ENCODE results near the gene F5. TPM values are rescaled to one million over a fixed set of nuclear protein-coding genes. Genes with fewer than 3 reads are reported as not detected.

The F5 gene
- total RNA-seq, 2 experiments from 2014 or later, result 58.6 to 59.1 TPM

GRCh38 chr1:169610858-169611257 lies 24.6 kb upstream of the F5 start:
- H3K4me1 Mint-ChIP-seq (ENCODE audit: low read depth), result peaks cover 25% of the 10 kb centered on the region
- H3K27me3 Mint-ChIP-seq (ENCODE audit: low read depth), result no peaks in the 10 kb centered on the region
- no peaks in the 10 kb centered on the region for H3K36me3 Mint-ChIP-seq (ENCODE audit: low read depth)
- no peak for DNase-seq
- CTCF ChIA-PET, result interaction anchor here (0.8 to 7.4 kb wide), 7 partner anchors 9 to 102 kb away, joined by 3 to 68 read pairs (median 3); partner anchors contain the start of gene F5
- intact Hi-C loops (cut with micrococcal nuclease), result no loop called here
- no peaks in the 10 kb centered on the region for H3K9me3 Mint-ChIP-seq
- H3K27ac Mint-ChIP-seq, result no peak overlapping the region
- no peak overlapping the region for H3K4me3 Mint-ChIP-seq

DNA sequence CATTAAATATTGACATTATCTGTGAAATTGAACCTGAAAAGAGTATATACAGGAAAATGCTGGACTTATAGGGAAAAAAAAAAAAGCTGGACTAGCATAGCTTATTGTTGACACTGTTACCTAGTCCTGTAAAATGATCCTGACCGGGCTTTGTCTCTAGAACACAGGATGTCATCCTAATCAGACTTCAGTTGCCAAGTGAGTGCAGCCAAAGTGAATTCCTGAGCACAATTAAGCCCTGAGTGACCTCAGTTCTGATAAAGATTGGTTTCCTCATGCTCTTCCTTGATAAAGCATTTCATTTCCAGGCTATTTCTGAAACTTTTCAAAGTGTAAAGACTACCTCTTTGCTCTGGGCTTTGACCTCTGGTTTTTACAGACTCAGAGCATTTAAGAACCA lies 23.8 kb upstream of the F5 start:
- DNase-seq, result no peak
- H3K27ac Mint-ChIP-seq, result no peak overlapping the region
- CTCF ChIA-PET, result interaction anchor here (0.6 to 1.6 kb wide), 5 partner anchors 9 to 232 kb away, joined by 3 to 8 read pairs (median 3); no protein-coding TSS in a partner anchor
- H3K27me3 Mint-ChIP-seq (ENCODE audit: low read depth), result no peaks in the 10 kb centered on the region
- no peaks in the 10 kb centered on the region for H3K36me3 Mint-ChIP-seq (ENCODE audit: low read depth)
- intact Hi-C loops (cut with micrococcal nuclease), result no loop called here
- H3K4me3 Mint-ChIP-seq, result no peak overlapping the region
- H3K9me3 Mint-ChIP-seq, result no peaks in the 10 kb centered on the region
- peaks cover 27% of the 10 kb centered on the region for H3K4me1 Mint-ChIP-seq (ENCODE audit: low read depth)

DNA sequence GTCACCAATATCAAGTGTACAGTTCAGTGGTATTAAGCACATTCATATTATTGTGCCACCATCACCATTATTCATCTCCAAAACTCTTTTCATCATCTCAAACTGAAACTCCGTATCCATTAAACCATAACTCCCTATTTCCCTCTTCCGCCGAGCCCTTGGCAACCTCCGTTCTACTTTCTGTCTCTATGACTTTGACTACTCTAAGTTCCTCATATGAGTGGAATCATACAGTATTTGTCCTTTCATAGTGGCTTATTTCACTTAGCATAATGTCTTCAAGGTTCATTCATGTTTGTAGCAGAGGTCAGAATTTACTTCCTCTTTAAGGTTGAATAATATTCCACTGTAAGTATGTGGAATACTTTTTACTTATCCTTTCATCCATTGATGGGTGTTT lies 21.9 kb upstream of the F5 start:
- Mint-ChIP-seq H3K4me1 (ENCODE audit: low read depth) (peaks cover 41% of the 10 kb centered on the region), H3K9me3 (no peaks in the 10 kb centered on the region), H3K4me3 (no peak overlapping the region), H3K27me3 (ENCODE audit: low read depth) (no peaks in the 10 kb centered on the region), H3K27ac (no peak overlapping the region), H3K36me3 (ENCODE audit: low read depth) (no peaks in the 10 kb centered on the region)
- no peak for DNase-seq
- intact Hi-C loops (cut with micrococcal nuclease), result no loop called here
- CTCF ChIA-PET, result no interaction called here

DNA sequence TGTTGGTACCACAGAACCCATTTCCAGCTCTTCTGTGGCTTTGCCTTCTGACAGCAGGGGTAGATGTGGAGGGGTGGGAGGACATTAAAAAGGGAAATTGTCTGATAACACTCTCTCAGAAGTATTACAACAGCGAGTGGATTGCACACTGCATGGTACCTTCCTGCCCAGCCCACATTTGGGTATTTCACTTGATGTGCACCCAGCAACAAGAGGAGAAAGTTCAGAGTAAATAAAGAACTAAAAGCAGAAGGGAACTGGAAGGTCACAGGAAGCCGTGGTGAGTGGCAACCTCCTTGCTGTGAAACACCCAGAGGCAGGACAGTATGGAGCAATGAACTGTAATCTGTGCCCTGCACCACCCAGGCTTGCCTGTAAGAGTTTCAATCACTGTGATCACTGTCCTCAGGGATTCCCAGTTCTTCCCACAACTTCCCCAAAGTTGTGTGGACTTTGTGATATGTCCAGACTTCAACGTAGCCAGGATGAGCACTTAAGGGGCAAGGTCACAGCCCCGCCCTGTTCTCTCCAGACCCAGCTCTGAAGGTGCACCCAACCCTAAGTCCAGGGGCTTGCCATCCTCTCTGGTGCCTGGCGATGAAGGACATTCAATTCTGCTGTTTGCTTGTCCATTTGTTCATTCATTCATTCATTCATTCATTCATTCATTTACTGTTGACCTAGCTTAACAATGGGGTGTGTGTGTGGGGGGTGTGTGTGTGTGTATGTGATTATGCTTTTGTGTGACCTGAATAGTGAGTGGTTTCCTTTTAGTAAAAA lies 18.7 kb upstream of the F5 start:
- Mint-ChIP-seq H3K4me1 (ENCODE audit: low read depth) (peaks cover 62% of the 10 kb centered on the region), H3K9me3 (peaks cover 4% of the 10 kb centered on the region), H3K36me3 (ENCODE audit: low read depth) (peaks cover 4% of the 10 kb centered on the region), H3K27me3 (ENCODE audit: low read depth) (no peaks in the 10 kb centered on the region), H3K27ac (peak overlapping the region; percentile 75), H3K4me3 (peak overlapping the region; percentile 5)
- CTCF ChIA-PET, result interaction anchor here (1.0 to 5.5 kb wide), 4 partner anchors 71 to 104 kb away, joined by 4 to 262 read pairs (median 49); partner anchors contain the start of gene SELL
- intact Hi-C loops (cut with micrococcal nuclease), result loop anchor here (1.0 kb wide), 1 partner anchor 18 kb away; no protein-coding TSS in a partner anchor
- peak; percentile 77 for DNase-seq

DNA sequence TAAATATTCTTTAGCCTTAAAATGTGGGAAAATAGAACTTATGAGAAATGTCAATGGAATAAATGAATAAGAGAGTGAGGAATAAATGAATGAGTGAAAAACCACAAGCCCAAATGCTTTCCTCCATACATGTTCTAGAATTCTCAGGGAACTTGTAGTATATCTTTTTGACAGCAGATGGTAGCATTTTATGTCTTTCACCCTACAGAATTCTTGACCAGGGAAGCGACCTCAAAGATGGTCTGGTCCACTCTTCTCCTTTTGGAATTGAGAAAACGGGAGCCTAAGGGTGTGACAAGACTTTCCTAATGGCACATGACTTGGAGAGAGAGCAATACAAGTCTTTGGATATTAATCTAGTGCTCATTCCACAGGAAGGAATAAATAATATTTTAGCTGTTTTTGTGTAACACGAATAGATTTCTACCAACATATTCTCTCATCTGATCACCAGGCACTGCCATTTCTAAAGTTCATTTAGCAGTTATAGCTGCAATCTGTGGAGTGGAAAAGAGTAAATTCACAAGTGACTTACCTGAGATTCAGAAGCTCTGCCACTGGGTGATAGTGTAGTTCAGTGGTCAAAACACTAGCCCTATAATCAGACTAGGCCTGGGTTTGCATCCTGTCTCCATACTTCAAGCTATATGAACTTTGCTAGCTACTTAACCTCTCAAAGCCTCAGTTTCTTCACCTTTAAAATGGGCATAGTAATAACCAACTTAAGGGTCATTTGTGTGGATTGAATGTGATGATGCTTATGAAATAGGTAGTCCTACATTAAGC lies 15.0 kb upstream of the F5 start:
- no peak overlapping the region for H3K4me3 Mint-ChIP-seq
- peak overlapping the region; percentile 84 for H3K27ac Mint-ChIP-seq
- no peaks in the 10 kb centered on the region for H3K27me3 Mint-ChIP-seq (ENCODE audit: low read depth)
- peak; percentile 34 for DNase-seq
- intact Hi-C loops (cut with micrococcal nuclease), result loop anchor here (1.0 to 2.0 kb wide), 6 partner anchors 15 to 208 kb away; partner anchors contain the start of genes F5, METTL18 and SELL
- peaks cover 4% of the 10 kb centered on the region for H3K9me3 Mint-ChIP-seq
- H3K4me1 Mint-ChIP-seq (ENCODE audit: low read depth), result peaks cover 62% of the 10 kb centered on the region
- CTCF ChIA-PET, result interaction anchor here (0.5 to 5.5 kb wide), 41 partner anchors 8 to 291 kb away, joined by 3 to 262 read pairs (median 8); partner anchors contain the start of genes F5, METTL18, SELL and SELP
- H3K36me3 Mint-ChIP-seq (ENCODE audit: low read depth), result peaks cover 4% of the 10 kb centered on the region

GRCh38 chr1:169595764-169596711 lies 9.8 kb upstream of the F5 start:
- CTCF ChIA-PET, result interaction anchor here (0.7 to 3.0 kb wide), 9 partner anchors 9 to 214 kb away, joined by 3 to 15 read pairs (median 4); partner anchors contain the start of gene F5
- no peak overlapping the region for H3K27ac Mint-ChIP-seq
- no peaks in the 10 kb centered on the region for H3K9me3 Mint-ChIP-seq
- H3K36me3 Mint-ChIP-seq (ENCODE audit: low read depth), result no peaks in the 10 kb centered on the region
- H3K27me3 Mint-ChIP-seq (ENCODE audit: low read depth), result no peaks in the 10 kb centered on the region
- peak; percentile 70 for DNase-seq
- H3K4me3 Mint-ChIP-seq, result no peak overlapping the region
- H3K4me1 Mint-ChIP-seq (ENCODE audit: low read depth), result peaks cover 63% of the 10 kb centered on the region
- intact Hi-C loops (cut with micrococcal nuclease), result loop anchor here (2.0 kb wide), 4 partner anchors 135 to 473 kb away; partner anchors contain the start of gene NME7

- intact Hi-C loops (cut with micrococcal nuclease), result loop anchor here (1.0 to 5.0 kb wide), 6 partner anchors 8 to 1718 kb away; partner anchors contain the start of genes F5, FMO4 and NME7
Observed at GRCh38 chr1:169594391-169594790, 8.1 kb upstream of the F5 start.

GRCh38 chr1:169590932-169591331 lies 4.7 kb upstream of the F5 start:
- H3K4me3 Mint-ChIP-seq, result no peak overlapping the region
- intact Hi-C loops (cut with micrococcal nuclease), result loop anchor here (5.0 kb wide), 1 partner anchor 1721 kb away; the partner anchor contains the start of gene FMO4
- H3K9me3 Mint-ChIP-seq, result no peaks in the 10 kb centered on the region
- DNase-seq, result no peak
- CTCF ChIA-PET, result interaction anchor here (3.1 kb wide), 1 partner anchor 121 kb away, joined by 8 read pairs; no protein-coding TSS in a partner anchor
- no peaks in the 10 kb centered on the region for H3K27me3 Mint-ChIP-seq (ENCODE audit: low read depth)
- no peaks in the 10 kb centered on the region for H3K36me3 Mint-ChIP-seq (ENCODE audit: low read depth)
- H3K27ac Mint-ChIP-seq, result no peak overlapping the region
- peaks cover 88% of the 10 kb centered on the region for H3K4me1 Mint-ChIP-seq (ENCODE audit: low read depth)

More at GRCh38 chr1:169594391-169594790, 8.1 kb upstream of the F5 start:
- Mint-ChIP-seq H3K27me3 (ENCODE audit: low read depth) (no peaks in the 10 kb centered on the region), H3K27ac (peak overlapping the region; percentile 88), H3K36me3 (ENCODE audit: low read depth) (no peaks in the 10 kb centered on the region), H3K4me3 (peak overlapping the region; percentile 63), H3K9me3 (no peaks in the 10 kb centered on the region), H3K4me1 (ENCODE audit: low read depth) (peaks cover 63% of the 10 kb centered on the region)
- DNase-seq, result peak; percentile 73
- CTCF ChIA-PET, result interaction anchor here (0.6 to 3.0 kb wide), 6 partner anchors 8 to 215 kb away, joined by 3 to 15 read pairs (median 8); partner anchors contain the start of gene F5

DNA sequence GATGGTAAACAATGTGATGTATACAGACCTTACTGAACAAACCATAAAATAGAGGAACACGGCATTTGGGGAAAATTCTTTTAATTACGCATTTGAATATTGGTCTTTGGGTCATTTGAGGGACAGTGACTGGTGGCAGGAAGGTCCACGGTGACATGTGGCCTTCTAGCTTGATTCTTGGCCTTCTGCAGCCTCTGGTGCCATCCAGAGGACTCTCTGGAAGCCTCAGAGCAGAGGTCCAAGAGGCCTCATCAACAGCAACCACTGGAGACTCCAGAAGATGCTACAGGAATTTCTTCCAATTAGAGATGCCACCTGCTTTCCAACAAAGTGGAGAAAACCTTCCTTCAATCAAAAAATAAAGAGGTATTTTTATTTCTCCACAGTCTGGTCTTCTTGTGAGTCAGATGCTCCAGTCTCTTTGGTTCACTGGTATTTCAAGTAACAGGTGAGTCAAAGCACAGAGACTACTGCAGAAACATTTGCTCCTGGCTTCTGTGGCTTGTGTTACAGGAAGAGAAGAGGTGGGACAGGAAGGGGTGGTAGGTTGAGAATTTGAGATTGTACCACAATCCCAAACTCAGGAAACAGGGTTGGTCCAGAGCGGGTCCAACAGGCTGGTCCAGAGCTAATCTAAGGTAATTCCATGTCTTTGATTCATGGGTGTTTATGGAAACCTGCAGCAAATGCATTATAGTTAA lies 2.7 kb upstream of the F5 start:
- Mint-ChIP-seq H3K4me3 (peak overlapping the region; percentile 65), H3K36me3 (ENCODE audit: low read depth) (peaks cover 7% of the 10 kb centered on the region), H3K27ac (peak overlapping the region; percentile 97), H3K4me1 (ENCODE audit: low read depth) (peaks cover 70% of the 10 kb centered on the region), H3K9me3 (no peaks in the 10 kb centered on the region), H3K27me3 (ENCODE audit: low read depth) (no peaks in the 10 kb centered on the region)
- CTCF ChIA-PET, result interaction anchor here (2.0 kb wide), 1 partner anchor 13 kb away, joined by 6 read pairs; no protein-coding TSS in a partner anchor
- intact Hi-C loops (cut with micrococcal nuclease), result loop anchor here (1.0 to 10.0 kb wide), 5 partner anchors 37 to 946 kb away; partner anchors contain the start of genes ATP1B1 and GORAB
- peak; percentile 76 for DNase-seq

GRCh38 chr1:169588112-169588511 lies 1.8 kb upstream of the F5 start:
- Mint-ChIP-seq H3K27me3 (ENCODE audit: low read depth) (no peaks in the 10 kb centered on the region), H3K9me3 (no peaks in the 10 kb centered on the region), H3K4me1 (ENCODE audit: low read depth) (peaks cover 68% of the 10 kb centered on the region), H3K36me3 (ENCODE audit: low read depth) (peaks cover 14% of the 10 kb centered on the region), H3K27ac (peak overlapping the region; percentile 97), H3K4me3 (no peak overlapping the region)
- no peak for DNase-seq
- CTCF ChIA-PET, result no interaction called here
- intact Hi-C loops (cut with micrococcal nuclease), result loop anchor here (5.0 to 10.0 kb wide), 4 partner anchors 451 to 947 kb away; partner anchors contain the start of genes ATP1B1 and GORAB
